HL-60/S4 (cell line): ENCODE data around the gene EHBP1L1.

Experiments
- in situ Hi-C: fragments of 300-500 bp; cut with MboI; formaldehyde crosslinking; loops from 2 replicates; pipeline ENCODE4 v1.14.3; 2022; ENCODE audit warnings: low sequenced_read_pairs

Gene EHBP1L1

DNA sequence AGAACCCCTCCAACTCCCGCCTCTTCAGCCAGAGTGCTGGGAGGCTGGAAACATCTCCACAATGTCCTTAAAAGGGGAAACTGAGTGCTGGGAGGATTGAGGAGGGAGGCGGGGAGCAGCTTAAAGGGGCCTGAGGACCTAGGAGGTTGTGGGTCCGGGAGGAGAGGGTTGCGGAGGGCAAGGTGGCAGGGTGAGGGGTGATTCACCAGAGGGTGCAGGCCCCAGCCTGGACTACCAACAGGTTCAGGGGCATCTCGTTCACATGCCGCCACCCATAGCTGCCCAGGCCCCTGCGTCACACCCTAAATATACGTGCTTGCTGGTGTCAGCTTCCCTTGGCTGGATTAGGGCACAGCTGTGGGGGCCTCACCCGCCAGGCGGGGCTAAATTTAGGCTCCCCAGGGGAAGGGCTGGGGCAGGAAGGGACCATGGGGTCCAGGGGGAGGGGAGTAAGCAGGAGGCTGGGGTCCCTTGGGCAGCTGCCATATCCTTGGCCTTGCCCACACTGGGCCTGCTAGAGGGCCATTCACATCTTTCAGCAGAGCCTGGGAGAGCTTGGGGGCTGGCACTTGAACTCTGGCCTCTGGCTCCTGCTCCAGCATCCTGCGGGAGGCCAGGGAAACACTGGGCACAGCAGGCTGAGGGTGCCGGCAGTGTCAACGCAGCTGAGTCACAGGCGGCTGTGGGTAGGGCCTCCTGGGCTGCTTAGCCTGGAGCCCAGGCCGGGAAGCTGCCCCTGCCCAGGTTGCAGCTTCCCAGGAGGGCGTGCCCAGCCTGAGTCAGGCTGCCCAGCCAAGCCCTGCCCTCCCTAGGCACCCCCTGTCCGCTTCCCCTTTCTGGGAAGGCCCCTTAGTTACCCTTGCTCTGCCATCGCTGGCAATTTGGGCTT lies 1.3 kb downstream of the EHBP1L1 start:
- in situ Hi-C loops, result no loop called here

DNA sequence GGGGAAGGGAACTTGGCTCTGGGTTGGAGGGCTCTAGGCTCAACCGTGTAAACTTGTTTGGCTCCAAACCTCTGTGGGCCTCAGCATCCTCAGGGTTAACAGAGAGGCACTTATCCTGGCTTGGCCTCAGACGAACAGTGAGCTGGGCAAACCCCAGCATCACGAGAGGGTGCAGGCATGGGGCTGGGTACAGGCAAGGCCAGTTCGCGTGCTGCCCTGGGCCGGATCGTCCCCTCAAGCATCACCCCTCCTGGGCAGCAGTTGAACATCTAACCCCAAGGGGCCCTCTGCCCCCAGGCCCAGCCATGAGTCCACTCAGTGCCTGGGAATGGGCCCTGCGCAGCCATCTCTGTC lies 1.9 kb downstream of the EHBP1L1 start:
- in situ Hi-C loops, result no loop called here

DNA sequence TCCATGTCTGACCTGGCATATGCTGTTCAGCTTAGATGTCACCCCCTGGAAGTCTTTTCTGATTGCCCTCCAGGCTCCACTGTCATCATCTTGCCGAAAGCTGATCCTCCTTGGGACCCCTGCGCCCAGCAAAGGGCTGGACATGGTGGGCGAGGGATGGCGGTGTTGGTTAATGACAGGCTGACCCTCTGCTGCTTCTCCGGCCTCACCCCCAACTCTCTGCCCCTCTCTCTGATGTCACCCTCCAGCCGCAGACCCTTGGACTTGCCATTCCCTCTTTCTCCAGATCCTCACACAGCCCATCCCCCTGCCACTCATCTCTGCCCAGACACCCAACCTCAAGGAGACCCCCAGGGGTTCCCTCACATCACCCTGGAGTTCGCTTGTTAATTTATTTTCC lies 2.3 kb downstream of the EHBP1L1 start:
- in situ Hi-C loops, result no loop called here

DNA sequence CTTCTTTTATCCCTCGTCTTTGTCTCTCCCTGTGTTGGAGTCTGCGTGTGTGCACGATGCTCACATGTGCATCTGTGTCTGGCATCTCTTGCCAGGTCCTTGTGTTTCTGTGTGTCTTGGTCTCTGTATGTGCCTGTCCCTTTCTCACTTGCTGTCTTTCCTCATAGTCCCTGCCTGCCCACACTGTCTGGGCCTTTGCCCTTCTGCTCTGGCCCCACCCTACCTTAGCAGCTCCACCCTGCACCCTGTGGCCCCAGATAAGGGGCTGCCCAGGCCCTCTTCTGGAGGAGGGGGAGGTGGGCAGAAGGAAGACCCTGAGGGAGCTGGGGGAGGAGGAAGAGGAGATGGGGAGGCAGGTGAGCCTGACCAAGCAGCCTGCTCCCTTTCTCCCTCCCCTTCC lies 2.8 kb downstream of the EHBP1L1 start:
- in situ Hi-C loops, result no loop called here

DNA sequence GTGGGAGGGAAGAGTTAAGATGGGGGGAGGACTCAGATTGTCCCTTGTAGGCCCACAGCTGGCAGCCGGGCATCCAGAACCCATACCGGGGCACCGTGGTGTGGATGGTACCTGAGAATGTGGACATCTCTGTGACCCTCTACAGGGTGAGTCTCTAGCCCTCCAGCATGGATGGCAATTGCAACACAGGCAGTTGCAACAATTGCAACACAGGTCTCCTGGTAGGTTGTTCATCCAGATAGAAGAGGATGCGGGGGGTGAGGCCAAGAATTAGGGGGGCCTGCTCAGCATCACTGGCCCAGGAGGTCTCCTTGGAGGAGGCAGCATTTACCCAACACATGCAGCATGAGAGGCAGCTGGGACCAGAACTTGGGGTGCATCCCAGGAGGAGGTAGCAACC lies 3.4 kb downstream of the EHBP1L1 start:
- in situ Hi-C loops, result no loop called here

DNA sequence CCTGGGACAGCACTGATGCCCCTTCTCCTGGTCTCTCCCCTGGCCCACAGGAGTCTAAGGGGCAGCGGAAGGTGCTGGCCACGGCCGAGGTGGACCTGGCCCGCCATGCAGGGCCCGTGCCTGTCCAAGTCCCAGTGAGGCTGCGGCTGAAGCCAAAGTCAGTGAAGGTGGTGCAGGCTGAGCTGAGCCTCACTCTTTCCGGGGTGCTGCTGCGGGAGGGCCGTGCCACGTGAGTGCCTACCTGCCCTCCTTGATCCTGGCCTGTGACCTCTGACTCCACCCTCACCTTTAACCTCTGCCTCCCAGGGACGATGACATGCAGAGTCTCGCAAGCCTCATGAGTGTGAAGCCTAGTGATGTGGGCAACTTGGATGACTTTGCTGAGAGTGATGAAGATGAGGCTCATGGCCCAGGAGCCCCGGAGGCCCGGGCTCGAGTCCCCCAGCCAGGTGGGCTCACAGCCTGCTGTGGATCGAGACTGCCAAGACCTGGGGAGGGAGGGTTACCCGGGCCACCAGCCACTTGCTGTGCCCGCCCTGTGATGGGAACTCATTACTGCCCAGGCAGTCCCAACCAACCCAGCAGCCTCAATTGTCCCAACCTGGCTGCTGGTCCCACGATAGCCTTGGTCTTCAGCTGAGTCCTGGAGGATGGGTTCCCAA lies 4.3 kb downstream of the EHBP1L1 start:
- in situ Hi-C loops, result no loop called here

DNA sequence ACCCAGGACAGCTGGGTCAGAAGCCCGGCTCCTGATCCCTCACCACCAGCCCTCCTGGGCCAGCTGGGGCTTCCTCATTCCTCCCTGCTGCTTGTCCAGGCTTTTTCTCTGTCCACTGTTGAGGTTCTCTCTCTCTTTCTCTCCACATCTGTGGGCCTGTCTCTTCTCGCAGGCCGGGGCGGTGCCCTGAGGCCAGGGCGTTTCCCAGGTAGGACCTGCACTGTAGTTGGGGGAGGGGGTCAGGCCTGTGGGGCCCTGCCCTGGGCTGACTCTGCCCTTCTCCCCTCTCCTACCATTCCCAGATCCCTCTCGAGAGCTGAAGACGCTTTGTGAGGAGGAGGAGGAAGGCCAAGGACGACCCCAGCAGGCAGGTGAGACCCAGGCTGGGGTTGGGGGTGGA lies 4.9 kb downstream of the EHBP1L1 start:
- in situ Hi-C loops, result no loop called here

DNA sequence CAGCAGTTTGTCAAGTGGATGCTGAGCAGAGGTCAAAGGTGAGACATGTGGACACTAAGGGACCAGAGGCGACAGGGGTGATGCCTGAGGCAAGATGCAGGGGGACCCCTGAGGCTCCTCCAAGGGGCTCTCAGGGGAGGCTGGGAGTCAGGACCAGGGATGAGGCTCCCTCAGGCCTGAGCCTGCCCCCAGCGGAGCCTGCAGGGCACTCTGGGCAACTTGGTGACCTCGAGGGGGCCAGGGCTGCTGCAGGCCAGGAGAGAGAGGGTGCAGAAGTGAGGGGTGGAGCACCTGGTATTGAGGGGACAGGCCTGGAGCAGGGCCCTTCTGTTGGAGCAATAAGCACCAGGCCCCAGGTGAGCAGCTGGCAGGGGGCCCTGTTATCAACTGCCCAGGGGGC lies 6.1 kb downstream of the EHBP1L1 start:
- in situ Hi-C loops, result no loop called here

DNA sequence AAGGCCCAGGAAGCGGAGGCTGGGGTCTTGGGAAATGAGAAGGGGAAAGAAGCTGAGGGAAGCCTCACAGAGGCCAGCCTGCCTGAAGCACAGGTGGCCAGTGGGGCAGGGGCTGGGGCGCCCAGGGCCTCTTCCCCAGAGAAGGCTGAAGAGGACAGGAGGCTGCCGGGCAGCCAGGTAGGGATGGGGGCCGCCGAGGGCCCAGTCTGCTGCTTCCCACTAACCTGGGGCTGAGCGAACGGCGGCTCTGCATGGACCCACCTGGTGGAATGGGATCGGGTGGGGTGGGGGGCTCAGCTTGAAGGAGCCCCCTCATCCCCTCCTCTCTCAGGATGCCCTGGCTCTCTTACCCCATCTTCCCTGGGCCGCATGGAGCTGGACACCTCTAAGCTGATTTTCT lies 7.7 kb downstream of the EHBP1L1 start:
- in situ Hi-C loops, result no loop called here

DNA sequence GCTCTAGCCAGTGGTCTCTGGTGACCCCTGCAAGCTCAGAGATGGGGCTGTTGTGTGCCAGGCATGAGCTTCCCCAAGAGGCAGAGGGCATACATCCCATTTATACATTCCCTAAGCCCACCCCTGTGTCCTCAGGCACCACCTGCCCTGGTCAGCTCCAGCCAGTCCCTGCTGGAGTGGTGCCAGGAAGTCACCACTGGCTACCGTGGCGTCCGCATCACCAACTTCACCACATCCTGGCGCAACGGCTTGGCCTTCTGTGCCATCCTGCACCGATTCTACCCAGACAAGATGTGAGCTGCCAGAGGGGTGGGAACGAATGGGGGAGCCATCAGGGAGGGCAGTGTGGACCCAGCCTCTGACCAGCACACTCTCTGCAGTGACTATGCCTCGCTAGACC lies 8.3 kb downstream of the EHBP1L1 start:
- in situ Hi-C loops, result no loop called here

DNA sequence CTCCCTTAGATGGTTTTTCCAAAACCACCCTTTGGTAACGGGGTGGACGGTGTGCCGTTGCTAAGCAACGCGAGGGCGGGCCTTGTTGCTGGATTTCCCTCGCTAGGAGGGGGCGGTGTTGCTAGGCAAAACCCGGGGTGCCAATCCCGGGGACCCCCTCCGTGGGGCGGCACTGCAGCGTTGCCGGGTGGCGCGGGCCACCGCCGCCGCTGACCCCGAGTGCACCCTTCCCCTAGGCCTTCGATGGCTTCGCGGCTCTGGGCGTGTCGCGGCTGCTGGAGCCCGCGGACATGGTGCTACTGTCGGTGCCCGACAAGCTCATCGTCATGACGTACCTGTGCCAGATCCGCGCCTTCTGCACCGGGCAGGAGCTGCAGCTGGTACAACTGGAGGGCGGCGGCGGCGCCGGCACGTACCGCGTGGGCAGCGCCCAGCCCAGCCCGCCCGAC lies 8.9 kb downstream of the EHBP1L1 start:
- in situ Hi-C loops, result no loop called here

DNA sequence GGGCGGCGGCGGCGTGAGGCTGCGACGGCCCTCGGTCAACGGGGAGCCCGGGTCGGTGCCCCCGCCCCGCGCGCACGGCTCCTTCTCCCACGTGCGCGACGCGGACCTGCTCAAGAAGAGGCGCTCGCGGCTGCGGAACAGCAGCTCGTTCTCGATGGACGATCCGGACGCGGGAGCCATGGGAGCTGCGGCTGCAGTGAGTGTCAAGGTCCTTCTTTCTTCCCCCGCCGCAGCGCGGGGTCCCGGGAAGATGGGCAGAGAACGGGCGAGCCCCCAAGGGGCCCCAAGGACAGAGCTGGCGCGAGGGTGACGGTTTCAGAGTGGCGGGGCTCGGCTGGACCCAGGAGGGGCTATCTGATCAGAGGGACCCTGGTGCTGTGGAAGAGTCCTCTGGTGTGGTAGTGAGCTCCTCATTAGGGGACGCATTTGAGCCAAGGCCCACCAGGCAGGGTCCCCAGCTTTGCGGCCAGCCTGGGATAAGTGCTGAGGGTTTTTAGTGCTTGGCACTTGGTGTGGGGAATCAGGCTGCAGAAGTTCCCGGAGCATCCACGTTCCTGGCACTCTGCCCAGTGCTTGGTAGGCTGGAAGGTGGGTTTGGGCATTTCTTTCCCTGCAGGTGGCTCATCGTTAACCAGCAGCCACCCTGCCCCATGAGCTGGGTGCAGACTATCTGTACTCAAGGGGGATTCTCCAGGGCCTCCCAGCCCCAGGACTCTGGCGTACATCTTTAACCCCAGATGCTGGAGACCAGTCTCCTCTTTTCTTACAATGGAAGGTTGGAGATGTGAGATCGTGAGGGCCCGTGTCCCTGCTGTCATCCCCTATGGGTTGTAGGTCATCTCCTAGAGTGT lies 9.8 kb downstream of the EHBP1L1 start:
- in situ Hi-C loops, result no loop called here

DNA sequence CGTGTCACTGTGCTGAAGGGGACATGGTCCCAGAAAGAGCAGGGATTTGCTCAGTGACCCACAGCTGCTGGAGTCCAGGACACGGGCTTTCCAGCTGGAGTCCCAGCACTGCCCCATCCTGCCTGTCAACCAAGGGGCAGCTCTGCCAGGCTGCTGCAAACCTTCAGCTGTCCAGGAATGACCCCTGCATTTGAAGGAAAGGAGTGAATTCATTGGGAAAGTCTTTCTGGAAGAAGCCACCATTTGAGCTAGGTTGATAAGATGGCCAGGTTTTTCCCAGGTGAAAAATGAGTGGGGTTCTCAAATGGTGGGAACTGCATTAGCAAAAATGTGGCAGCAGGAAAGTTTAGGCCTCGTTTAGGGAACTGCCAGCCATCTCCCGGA lies 10.4 kb downstream of the EHBP1L1 start:
- in situ Hi-C loops, result no loop called here

DNA sequence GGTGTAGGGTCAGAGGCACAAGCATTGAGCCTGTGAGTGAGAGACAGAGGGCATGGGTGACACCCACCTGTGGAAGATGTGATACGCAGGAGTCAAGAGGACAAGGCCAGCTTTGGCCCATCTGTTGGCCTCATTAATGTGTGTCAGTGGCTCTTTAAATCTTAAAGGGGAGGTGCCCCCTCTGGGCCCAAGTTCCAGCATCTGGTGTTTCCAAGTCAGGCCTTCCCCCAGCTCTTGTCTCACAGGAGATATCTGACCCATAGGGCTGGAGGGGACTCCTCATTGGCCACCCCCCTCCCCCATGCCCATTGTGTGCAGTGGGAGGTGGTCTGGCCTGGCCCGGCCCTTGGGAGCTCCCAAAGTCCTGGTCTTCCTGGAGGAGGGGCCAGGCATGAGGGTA lies 10.8 kb downstream of the EHBP1L1 start:
- in situ Hi-C loops, result no loop called here

DNA sequence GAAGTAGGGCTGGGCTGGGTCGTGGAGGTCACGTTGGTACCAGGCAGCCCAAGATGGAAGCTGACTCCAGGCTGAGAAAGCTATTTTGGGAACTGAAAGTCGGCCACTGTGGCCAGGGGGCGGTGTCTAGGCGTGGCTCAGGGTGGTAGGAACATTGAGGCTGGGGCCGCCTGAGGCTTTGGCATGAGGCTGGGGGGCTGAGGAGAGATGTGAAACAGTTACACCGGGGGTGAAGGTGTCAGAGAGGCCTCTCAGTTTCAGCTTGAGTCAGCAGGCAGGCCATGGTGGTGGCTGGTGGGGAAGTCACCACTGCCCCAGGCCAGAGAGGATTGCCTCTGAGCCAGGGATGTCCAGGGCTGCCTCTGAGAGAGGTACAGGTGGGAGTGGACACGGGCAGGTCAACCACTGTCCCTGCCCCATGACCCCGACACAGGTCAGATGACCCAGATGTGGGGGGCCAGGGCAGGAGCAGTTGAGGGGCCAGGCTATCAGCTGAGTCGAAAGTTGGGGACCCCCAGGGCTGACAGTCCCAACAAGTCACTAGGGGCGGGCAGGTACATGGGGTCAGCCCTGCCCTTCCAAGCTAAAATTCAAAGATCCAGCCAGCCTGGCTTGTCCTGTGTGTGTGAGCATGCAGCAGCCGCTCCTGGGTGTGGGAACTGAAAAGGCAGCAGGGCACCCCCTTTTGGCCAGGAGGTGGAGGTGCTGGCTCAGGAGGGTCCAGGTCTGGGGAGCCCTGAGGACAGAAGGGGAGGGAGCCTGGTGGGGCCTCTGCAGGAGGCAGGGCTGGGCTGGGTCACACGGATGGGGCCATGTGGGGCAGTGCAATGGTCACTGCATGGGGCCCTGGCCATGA lies 12.6 kb downstream of the EHBP1L1 start:
- in situ Hi-C loops, result no loop called here

DNA sequence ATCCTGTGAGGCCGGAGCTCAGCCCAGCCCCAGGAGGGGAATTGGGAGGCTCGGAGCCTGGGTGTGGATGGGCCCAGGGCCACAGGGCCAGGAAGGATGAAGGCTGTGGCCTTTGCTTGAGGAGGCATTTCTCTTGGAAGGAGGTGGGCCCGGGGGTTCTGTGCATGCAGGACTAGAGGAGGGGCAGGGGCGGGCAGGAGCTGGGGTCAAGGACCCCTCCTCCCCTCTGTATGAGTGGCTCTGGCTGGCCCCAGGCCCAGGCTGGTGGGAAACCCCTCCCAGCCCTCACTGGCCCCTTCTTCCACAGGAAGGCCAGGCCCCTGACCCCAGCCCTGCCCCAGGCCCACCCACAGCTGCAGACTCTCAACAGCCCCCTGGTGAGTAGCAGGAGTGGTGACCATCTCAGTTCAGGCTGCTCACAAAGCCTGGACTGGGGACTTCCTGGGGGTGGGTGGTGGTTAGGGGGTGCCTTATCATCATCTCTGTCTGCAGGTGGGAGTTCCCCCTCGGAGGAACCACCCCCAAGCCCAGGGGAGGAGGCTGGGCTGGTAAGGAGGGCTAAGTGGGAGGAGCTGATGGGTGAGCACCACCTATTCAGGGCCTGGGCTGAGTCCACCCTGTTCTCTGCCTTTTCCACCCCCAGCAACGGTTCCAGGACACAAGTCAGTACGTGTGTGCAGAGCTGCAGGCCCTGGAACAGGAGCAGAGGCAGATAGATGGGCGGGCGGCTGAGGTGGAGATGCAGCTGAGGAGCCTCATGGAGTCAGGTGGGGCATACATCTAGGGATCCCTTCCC lies 13.8 kb downstream of the EHBP1L1 start:
- in situ Hi-C loops, result no loop called here

DNA sequence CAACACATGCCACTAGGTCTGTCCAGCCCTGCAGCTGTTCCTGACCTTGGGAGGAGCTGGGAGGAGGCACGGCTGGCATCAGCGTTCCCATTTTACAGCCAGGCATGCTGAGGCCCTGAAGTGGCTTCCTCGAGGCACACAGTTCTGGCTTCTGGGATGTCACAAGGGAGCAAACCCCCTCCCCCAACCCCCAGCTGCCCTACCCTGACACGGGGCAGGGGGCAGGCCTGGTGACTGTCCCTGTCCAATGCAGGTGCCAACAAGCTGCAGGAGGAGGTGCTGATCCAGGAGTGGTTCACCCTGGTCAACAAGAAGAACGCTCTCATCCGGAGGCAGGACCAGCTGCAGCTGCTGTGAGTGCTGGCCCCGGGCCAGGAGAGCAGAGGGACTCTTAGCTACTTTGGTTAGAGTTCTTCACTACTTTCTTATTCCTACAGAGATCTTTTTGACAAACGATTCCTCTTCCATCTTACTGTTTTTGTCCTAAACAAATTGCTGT lies 14.4 kb downstream of the EHBP1L1 start:
- in situ Hi-C loops, result no loop called here

DNA sequence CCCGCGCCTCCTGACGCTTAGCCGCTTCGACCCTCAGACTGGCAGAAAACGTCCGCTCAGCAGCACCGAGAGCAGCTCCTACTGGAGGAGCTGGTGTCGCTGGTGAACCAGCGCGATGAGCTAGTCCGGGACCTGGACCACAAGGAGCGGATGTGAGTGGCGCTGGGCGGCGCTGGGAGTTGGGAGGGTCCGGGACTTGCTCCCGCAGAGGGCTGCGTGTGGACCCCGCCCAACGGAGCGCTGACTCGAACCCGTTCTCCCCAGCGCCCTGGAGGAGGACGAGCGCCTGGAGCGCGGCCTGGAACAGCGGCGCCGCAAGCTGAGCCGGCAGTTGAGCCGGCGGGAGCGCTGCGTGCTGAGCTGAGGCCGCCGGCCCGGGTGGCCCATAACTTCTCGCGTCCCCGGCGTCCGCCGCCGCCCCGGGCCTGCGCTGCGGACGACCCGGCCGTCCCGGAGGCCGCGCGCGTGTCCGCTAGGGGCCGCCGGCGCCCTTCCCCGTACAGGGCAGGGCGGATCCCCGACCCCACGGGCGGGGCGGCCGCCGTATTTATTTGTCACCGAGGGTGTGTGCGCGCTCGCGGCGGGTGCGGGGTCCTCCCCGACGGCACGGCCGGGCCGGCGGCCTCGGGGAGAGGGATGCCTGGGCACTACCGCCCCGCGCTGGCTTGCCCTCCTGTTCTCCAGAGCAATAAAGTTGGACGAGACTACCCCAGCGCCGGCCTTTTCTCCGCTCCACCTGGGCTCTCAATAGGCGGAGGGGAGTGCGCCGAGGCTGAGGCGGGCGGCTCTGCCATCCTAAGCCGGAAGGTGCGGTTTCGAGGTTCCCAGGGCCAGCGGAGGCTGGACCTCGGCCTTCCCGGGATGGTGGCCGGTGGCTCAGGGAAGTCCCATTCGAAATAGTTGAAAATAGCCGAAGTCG lies 16.3 kb downstream of the EHBP1L1 start:
- in situ Hi-C loops, result no loop called here
